Karpas-422 (cell line): ENCODE data around the gene GTPBP6. TPM values are rescaled to one million over a fixed set of nuclear protein-coding genes. Genes with fewer than 3 reads are reported as not detected.
A peak's percentile ranks its signal among the peaks of the same experiment; 100 is the strongest.

Experiments used
- DNase-seq: peaks from one replicate; pipeline ENCODE4 v3.0.0-alpha.2; 2015
- H2AFZ ChIP-seq: fragments of 200-600 bp; sonication (generic); 2 replicates; pipeline ENCODE4 v1.6.1; 2014; ENCODE audit warnings: antibody characterized with exemption, low read length, mixed read lengths
- H3K27ac ChIP-seq: fragments of 200-600 bp; sonication (generic); 2 replicates; pipeline ENCODE4 v1.5.1; 2014; ENCODE audit warnings: mild to moderate bottlenecking, low read length, moderate library complexity
- H3K27me3 ChIP-seq: fragments of 200-600 bp; sonication (generic); 2 replicates; pipeline ENCODE4 v1.6.1; 2014; ENCODE audit warnings: low read length, mixed read lengths
- H3K36me3 ChIP-seq: fragments of 200-600 bp; sonication (generic); 2 replicates; pipeline ENCODE4 v1.6.1; 2014; ENCODE audit warnings: low read length, mixed read lengths; ENCODE audit not compliant: insufficient read depth
- H3K4me1 ChIP-seq: fragments of 200-600 bp; sonication (generic); 2 replicates; pipeline ENCODE4 v1.6.1; 2014; ENCODE audit warnings: mild to moderate bottlenecking, low read length, mixed read lengths
- H3K4me2 ChIP-seq: fragments of 200-600 bp; sonication (generic); 2 replicates; pipeline ENCODE4 v1.6.1; 2014; ENCODE audit warnings: low read length, low read depth, mild to moderate bottlenecking; ENCODE audit not compliant: poor library complexity, severe bottlenecking
- H3K4me3 ChIP-seq: fragments of 200-600 bp; sonication (generic); 2 replicates; pipeline ENCODE4 v1.5.1; 2014; ENCODE audit warnings: mild to moderate bottlenecking, antibody characterized with exemption, low read length, mixed read lengths
- H3K79me2 ChIP-seq: fragments of 200-600 bp; sonication (generic); 2 replicates; pipeline ENCODE4 v1.6.1; 2014; ENCODE audit warnings: mild to moderate bottlenecking, low read length, mixed read lengths
- H3K9ac ChIP-seq: fragments of 200-600 bp; sonication (generic); 2 replicates; pipeline ENCODE4 v1.6.0; 2014; ENCODE audit warnings: low read length
- H3K9me2 ChIP-seq: fragments of 200-600 bp; sonication (generic), shearing (Covaris generic); replicated peaks from 2 replicates; pipeline ENCODE4 v1.6.0; 2014; ENCODE audit warnings: mild to moderate bottlenecking, low read length, moderate library complexity; ENCODE audit not compliant: insufficient read depth
- H3K9me3 ChIP-seq: fragments of 300-700, 200-600 bp; sonication (generic); 2 replicates; pipeline ENCODE4 v1.6.1; 2014; ENCODE audit warnings: low read length, mixed read lengths
- H4K20me1 ChIP-seq: fragments of 200-600 bp; sonication (generic); 2 replicates; pipeline ENCODE4 v1.6.1; 2014; ENCODE audit warnings: mild to moderate bottlenecking, antibody characterized with exemption, low read length, low read depth; ENCODE audit not compliant: insufficient read depth
- total RNA-seq: library from RNA; depleted of rRNA; stranded (reverse); fragments of >200 nt; shearing (Covaris generic); gene quantifications from 2 replicates; pipeline ENCODE4 v1.2.3, GENCODE V29; 2014; ENCODE audit warnings: low replicate concordance

The GTPBP6 gene
- total RNA-seq, 1 experiment from 2014 or later: 19.4 TPM

DNA sequence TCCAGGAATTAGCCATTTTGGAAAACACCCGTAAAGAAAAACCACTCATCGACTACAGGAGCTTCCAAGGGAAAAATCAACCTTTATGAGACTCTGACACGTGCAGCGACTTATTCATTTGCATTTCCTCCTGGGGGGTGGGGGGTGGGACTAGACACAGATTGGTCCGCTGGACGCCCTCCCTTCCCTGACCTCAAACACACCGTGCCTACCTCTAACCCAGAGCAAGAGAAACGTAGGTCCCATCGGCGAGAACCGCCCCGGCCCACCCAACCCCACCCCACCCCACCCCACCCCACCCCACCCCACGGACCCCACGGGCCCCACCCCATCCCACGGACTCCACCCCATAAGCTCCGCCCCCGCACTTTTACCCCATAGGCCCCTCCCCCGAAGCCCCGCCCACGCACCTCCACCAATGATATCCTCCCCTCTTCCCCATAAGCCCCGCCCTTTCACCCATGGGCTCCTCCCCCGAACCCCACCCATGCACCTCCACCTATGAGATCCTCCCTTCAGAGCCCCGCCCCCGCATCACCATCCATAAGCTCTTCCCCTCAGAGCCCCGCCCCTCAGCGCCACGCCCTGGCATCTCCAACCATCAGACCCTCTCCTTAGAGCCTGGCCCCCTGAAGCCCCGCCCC lies 1.1 kb downstream of the GTPBP6 start:
- H3K27ac ChIP-seq: no peak overlapping the region
- H3K9ac ChIP-seq: no peak overlapping the region
- H3K36me3 ChIP-seq: peaks cover 11% of the 10 kb centered on the region
- H3K4me1 ChIP-seq: peaks cover 17% of the 10 kb centered on the region
- no peaks in the 10 kb centered on the region for H3K9me2 ChIP-seq
- peak overlapping the region; percentile 25; the same call in 1 of the 2 replicates for H3K4me3 ChIP-seq
- H3K4me2 ChIP-seq: no peak overlapping the region
- no peak for DNase-seq
- H2AFZ ChIP-seq: no peak overlapping the region
- H3K79me2 ChIP-seq: peaks cover 28% of the 10 kb centered on the region
- H3K9me3 ChIP-seq: no peaks in the 10 kb centered on the region
- peaks cover 7% of the 10 kb centered on the region; the same call in 1 of the 2 replicates for H4K20me1 ChIP-seq
- H3K27me3 ChIP-seq: no peaks in the 10 kb centered on the region

GRCh38 chrX:316351-317325 lies 2.0 kb downstream of the GTPBP6 start:
- no peaks in the 10 kb centered on the region for H3K9me2 ChIP-seq
- peaks cover 7% of the 10 kb centered on the region; the same call in 1 of the 2 replicates for H4K20me1 ChIP-seq
- DNase-seq: no peak
- H2AFZ ChIP-seq: no peak overlapping the region
- H3K9ac ChIP-seq: no peak overlapping the region
- no peak overlapping the region for H3K4me2 ChIP-seq
- H3K27ac ChIP-seq: no peak overlapping the region
- H3K79me2 ChIP-seq: peaks cover 28% of the 10 kb centered on the region
- H3K9me3 ChIP-seq: no peaks in the 10 kb centered on the region
- H3K4me1 ChIP-seq: peaks cover 16% of the 10 kb centered on the region
- peaks cover 15% of the 10 kb centered on the region for H3K36me3 ChIP-seq
- peak overlapping the region; percentile 25; the same call in 1 of the 2 replicates for H3K4me3 ChIP-seq
- no peaks in the 10 kb centered on the region for H3K27me3 ChIP-seq

- Histone ChIP-seq H2AFZ (no peak overlapping the region), H3K4me2 (no peak overlapping the region), H3K4me1 (peaks cover 6% of the 10 kb centered on the region), H3K79me2 (peaks cover 21% of the 10 kb centered on the region), H4K20me1 (peaks cover 7% of the 10 kb centered on the region; the same call in 1 of the 2 replicates), H3K36me3 (peaks cover 15% of the 10 kb centered on the region), H3K4me3 (no peak overlapping the region), H3K9me2 (no peaks in the 10 kb centered on the region), H3K9ac (no peak overlapping the region), H3K9me3 (no peaks in the 10 kb centered on the region), H3K27me3 (no peaks in the 10 kb centered on the region), H3K27ac (no peak overlapping the region)
- no peak for DNase-seq
Observed at GRCh38 chrX:314781-315595, 3.6 kb downstream of the GTPBP6 start.

DNA sequence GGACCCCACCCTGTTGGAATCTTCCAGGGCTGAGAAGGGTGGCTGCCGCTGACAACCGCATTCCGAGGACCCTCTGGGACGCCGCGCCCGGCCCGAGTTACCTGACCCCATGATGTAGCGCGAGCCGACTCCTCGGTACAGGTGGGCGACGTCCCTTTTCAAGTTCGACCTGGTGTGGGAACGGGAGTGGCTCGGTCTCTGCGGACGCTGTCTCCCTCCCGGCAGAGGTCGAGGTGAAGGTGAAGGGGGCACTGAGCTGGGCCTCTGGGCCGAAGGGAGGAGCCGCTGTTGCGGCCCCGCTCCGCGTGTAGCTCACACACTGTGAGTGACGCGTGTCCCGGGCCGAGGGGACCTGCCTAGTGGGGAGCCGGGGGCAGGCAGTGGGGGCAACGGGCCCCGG lies 4.5 kb downstream of the GTPBP6 start:
- H4K20me1 ChIP-seq: peaks cover 7% of the 10 kb centered on the region; the same call in 1 of the 2 replicates
- DNase-seq: no peak
- no peak overlapping the region for H2AFZ ChIP-seq
- H3K27ac ChIP-seq: no peak overlapping the region
- H3K4me2 ChIP-seq: no peak overlapping the region
- no peaks in the 10 kb centered on the region for H3K9me2 ChIP-seq
- H3K9ac ChIP-seq: no peak overlapping the region
- no peaks in the 10 kb centered on the region for H3K27me3 ChIP-seq
- H3K79me2 ChIP-seq: peaks cover 13% of the 10 kb centered on the region
- H3K4me1 ChIP-seq: peaks cover 6% of the 10 kb centered on the region
- H3K36me3 ChIP-seq: peaks cover 15% of the 10 kb centered on the region
- H3K9me3 ChIP-seq: no peaks in the 10 kb centered on the region
- no peak overlapping the region for H3K4me3 ChIP-seq

- no peak overlapping the region for H3K4me2 ChIP-seq
- no peaks in the 10 kb centered on the region for H3K27me3 ChIP-seq
- DNase-seq: no peak
- peaks cover 7% of the 10 kb centered on the region; the same call in 1 of the 2 replicates for H4K20me1 ChIP-seq
- no peaks in the 10 kb centered on the region for H3K9me2 ChIP-seq
- peaks cover 13% of the 10 kb centered on the region for H3K79me2 ChIP-seq
- no peak overlapping the region for H3K9ac ChIP-seq
- no peak overlapping the region for H3K27ac ChIP-seq
- H3K9me3 ChIP-seq: no peaks in the 10 kb centered on the region
- no peak overlapping the region for H2AFZ ChIP-seq
- H3K4me1 ChIP-seq: peaks cover 6% of the 10 kb centered on the region
- peaks cover 15% of the 10 kb centered on the region for H3K36me3 ChIP-seq
- no peak overlapping the region for H3K4me3 ChIP-seq
Observed at GRCh38 chrX:313546-313945, 5.0 kb downstream of the GTPBP6 start.

DNA sequence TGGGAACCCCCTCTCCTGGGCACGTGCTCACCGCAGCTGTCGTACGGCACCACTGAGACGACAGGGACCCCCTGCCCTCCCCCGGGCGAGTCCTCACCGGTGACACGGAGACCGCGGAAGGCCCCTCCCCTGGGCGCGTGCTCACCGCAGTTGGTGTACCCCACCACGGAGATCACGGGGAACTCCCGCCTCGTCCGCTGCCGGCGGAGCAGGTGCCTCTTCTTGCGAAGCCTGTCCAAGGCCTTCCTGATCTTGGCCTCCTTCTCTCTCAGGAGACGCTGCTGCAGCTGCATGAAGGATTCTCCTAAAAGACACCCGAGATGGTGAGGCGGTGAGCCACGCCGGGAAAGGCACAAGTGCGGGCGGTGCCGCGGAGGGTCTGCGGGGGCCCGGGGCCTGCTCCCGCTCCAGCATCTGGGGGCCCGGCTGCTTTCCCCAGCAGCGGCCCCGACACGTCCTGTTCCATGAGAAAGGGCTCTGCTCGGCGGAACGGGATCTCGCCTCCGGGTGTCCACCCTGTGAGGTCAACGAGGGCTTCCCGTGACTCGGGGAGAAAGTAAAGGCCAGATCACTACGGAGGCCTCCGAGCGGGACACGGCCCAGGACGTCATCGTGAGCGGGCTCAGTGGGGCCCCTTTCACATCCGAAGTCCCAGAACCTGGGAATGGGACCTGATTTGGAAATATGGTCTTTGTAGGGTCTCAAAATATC lies 5.8 kb downstream of the GTPBP6 start:
- Histone ChIP-seq H4K20me1 (peaks cover 7% of the 10 kb centered on the region; the same call in 1 of the 2 replicates), H3K4me2 (no peak overlapping the region), H3K4me1 (peaks cover 6% of the 10 kb centered on the region), H3K9me2 (no peaks in the 10 kb centered on the region), H3K36me3 (peaks cover 15% of the 10 kb centered on the region), H3K9ac (no peak overlapping the region), H2AFZ (no peak overlapping the region), H3K79me2 (peaks cover 13% of the 10 kb centered on the region), H3K27me3 (no peaks in the 10 kb centered on the region), H3K9me3 (no peaks in the 10 kb centered on the region), H3K27ac (no peak overlapping the region), H3K4me3 (no peak overlapping the region)
- DNase-seq: no peak

GRCh38 chrX:311156-312129 lies 7.2 kb downstream of the GTPBP6 start:
- Histone ChIP-seq H3K36me3 (peaks cover 17% of the 10 kb centered on the region), H3K9me2 (no peaks in the 10 kb centered on the region), H3K4me3 (no peak overlapping the region), H2AFZ (no peak overlapping the region), H3K27ac (no peak overlapping the region), H3K4me2 (no peak overlapping the region), H3K4me1 (no peaks in the 10 kb centered on the region), H3K9ac (no peak overlapping the region), H3K27me3 (no peaks in the 10 kb centered on the region), H4K20me1 (no peaks in the 10 kb centered on the region; the same call in 1 of the 2 replicates), H3K9me3 (no peaks in the 10 kb centered on the region), H3K79me2 (peaks cover 10% of the 10 kb centered on the region)
- DNase-seq: no peak
